SIG-M5 treated with dmso at 0.1 percent for 504 hours (cell line): Measurements from ENCODE around the gene KDM4D.
"Not testable (repeated sequence)": the region's sequence is repeated elsewhere in the genome, so short reads cannot be mapped to it uniquely, and the experiment has no call there.

Source experiments
- DNase-seq: peaks from one replicate; lab custom pipeline; 2025; ENCODE audit not compliant: unreplicated experiment; lab: John Stamatoyannopoulos, UW

The KDM4D gene

DNA sequence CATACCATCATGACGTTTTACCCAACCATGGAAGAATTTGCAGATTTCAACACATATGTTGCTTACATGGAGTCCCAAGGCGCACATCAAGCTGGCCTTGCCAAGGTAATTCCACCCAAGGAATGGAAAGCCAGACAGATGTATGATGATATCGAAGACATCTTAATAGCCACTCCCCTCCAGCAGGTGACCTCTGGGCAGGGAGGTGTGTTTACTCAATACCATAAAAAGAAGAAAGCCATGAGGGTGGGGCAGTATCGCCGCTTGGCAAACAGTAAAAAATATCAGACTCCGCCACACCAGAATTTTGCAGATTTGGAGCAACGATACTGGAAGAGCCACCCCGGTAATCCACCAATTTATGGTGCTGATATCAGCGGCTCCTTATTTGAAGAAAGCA is 52.1 kb downstream of the KDM4D start:
- not testable (repeated sequence) for DNase-seq

DNA sequence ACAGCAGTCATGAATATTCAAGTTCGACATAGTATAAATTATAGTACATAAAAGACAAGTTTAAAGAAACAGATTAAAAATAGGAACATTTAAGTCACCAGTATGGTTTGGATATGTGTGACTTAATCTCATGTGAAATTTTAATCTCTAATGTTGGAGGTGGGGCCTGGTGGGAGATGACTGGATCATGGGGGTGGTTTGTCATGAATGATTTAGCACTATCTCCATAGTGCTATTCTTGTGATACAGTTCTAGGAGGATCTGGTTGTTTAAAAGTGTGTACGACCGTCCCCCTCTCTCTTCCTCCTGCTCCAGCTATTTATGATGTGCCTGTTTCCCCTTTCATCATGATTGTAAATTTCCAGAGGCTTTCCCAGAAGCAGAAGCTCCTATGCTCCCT is 54.8 kb downstream of the KDM4D start:
- no peak for DNase-seq

DNA sequence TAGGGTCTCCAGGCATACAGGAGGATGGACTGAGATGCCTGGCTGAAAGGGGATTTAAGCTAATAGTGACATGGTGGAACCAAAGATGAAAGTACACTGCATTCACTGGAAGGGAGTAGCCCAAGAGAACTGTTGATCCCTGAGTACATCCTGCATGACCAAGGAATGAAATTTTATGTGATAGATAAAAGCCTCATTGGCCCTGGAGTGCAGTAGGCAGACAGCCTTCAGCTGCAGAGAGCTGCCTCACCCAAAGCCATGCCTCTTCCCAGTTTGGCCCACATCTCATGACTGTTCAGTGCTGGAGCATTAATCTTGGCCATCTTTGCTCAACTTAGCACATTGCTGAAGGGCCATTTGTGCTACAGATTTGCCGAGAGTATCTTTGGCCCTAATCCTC is 59.5 kb downstream of the KDM4D start:
- DNase-seq = no peak

DNA sequence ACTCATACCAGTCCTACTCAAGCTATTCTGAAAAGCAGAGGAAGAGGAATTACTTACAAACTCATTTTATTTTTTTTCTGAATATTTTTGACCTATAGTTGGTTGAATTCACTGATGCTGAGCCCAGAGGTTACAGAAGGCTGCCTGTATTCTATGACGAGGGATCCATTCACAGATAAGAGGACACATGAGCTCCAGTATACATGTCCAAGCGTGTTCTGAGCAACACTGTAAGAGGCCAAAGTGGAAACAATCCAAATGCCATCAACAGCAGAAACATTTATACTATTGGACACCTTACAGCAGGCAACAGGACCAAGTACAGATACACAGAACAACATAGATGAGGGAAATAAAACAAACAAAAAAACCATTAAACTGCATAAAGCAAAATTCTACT is 61.8 kb downstream of the KDM4D start:
- DNase-seq = no peak

DNA sequence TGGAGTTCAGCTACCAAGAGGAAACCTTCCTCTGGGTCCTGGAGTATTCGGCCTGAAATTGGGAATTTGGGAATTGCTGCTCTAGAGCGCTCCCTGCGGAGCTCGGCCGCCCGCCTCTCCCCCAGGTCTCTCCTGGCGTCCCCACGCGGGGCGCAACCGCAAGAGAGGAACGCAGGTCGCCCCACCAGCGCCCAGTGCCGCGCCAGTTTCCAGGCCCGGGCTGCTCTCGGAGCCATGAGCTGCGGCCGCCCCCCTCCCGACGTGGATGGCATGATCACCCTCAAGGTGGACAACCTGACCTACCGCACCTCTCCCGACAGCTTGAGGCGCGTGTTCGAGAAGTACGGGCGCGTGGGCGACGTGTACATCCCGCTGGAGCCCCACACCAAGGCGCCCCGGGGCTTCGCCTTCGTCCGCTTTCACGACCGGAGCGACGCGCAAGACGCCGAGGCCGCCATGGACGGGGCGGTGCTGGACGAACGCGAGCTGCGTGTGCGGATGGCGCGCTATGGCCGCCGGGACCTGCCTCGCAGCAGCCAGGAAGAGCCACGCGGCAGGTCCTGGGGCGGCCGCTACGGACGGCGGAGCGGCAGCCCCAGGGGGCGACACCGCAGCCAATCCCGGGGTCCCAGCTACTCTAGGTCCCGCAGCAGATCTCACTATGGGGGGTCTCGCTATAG is 64.0 kb downstream of the KDM4D start:
- not testable (repeated sequence) for DNase-seq

DNA sequence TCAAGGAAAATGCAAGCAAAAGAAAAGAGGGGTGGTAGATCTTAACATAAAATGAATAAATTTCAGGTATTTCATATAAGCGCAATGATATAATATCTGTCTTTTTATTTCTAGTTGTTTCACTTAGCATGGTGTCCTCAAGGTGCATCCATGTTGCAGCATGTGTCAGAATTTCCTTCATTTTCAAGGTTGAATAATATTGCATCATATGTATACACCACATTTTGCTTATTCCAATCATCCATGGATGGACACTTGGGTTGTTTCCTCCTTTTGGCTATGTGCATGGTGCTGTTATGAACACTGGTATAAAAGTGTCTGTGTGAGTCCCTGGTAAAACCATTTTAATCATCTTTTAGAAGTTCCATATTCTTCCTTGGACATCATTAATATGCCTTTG is 68.7 kb downstream of the KDM4D start:
- no peak for DNase-seq

DNA sequence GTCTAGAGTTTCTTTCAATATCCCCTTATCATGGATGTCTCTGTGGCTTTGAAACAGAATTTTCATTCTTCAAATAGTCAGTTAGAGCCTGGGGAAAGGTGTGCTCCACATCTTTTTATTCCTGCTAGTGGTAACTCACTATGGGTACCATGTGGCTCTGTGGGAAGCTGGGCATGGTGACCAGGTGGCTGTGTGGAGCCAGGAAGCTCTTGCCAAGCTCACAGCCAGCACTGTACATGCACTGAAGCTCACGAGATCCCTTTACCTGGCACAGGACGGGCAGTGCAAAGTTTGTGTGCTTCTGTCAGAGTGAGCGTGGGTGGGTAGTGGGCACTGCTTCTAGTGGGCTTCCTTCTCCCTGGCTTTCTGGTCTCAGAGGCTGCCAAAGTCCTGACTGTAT is 69.4 kb downstream of the KDM4D start:
- no peak for DNase-seq

DNA sequence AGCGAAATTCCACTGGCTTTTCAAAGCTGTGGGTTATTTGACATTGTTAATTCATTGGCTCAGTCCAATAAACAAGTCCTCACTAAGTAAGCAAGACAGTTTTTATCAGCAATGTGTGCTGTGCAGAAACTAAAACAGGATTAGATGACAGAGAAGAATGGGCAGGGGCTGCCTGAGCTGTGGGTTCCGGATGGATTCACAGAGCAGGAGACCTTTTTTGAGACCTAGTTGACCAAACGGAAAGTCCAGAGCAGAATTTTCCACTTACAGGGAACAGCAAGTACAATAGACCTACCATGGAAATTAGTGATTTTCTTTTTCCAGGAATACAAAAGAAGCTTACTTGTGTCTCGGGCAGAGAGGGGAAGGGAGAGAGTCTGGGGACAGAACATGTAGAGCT is 70.5 kb downstream of the KDM4D start:
- DNase-seq = no peak

DNA sequence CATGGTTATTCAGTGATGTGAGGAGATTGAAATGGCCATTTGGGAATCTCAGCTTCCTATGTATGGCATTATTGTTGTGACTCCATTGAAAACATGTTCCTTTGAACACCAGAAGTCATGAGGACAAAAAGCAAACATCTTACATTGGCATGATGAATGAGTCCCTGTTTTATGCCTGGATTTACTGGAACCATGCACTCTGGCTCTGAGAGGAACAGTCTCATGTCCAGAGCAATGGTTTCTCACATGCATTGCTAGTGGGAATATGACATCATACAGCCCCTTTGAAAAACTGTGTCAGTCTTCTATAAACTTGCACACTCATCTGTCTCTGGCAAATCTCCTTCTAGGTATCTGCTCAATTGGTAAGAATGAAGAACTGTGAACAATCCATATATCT is 72.3 kb downstream of the KDM4D start:
- DNase-seq = no peak
